Measurements from ENCODE around the gene COBLL1.

The COBLL1 gene

GRCh38 chr2:164816046-164816445, 25.6 kb downstream of the COBLL1 start:
- TF ChIP-seq EZH2 (IDR thresholded peaks at IDR 0.05; ENCODE audit: borderline replicate concordance, low read depth, low read length, severe bottlenecking) (no peak), CTCF (IDR thresholded peaks at IDR 0.05; ENCODE audit: borderline replicate concordance, extremely low read depth, low read length, poor library complexity, severe bottlenecking) (no peak)
- ATAC-seq (ENCODE audit: insufficient read depth, low read depth) = no peak
- no peak overlapping the region for H3K4me3 ChIP-seq (ENCODE audit: low read depth in 1 of 2, low read length in 2 of 2)
- H3K36me3 ChIP-seq (ENCODE audit: insufficient read depth, low read length) = no peaks in the 10 kb centered on the region
- no peak overlapping the region for H3K9ac ChIP-seq (ENCODE audit: low read depth, low read length)
- H3K27me3 ChIP-seq (ENCODE audit: insufficient read depth, low read length, poor library complexity) = no peaks in the 10 kb centered on the region
- no peaks in the 10 kb centered on the region for H4K20me1 ChIP-seq (ENCODE audit: insufficient read depth, low read length)
- H3K79me2 ChIP-seq (ENCODE audit: insufficient read depth, low read length) = no peaks in the 10 kb centered on the region
- no peaks in the 10 kb centered on the region for H3K9me3 ChIP-seq (ENCODE audit: insufficient read depth, low read length, severe bottlenecking)
- no peak overlapping the region for H3K4me2 ChIP-seq (ENCODE audit: insufficient read depth, low read length)
- H3K27ac ChIP-seq (ENCODE audit: low read length) = no peak overlapping the region
- no peak overlapping the region for H2AFZ ChIP-seq (ENCODE audit: low read depth, low read length)
- DNase-seq = no peak
- no peaks in the 10 kb centered on the region for H3K4me1 ChIP-seq (ENCODE audit: insufficient read depth, low read length)

GRCh38 chr2:164815071-164815793, 26.4 kb downstream of the COBLL1 start:
- Histone ChIP-seq H3K36me3 (ENCODE audit: insufficient read depth, low read length) (no peaks in the 10 kb centered on the region), H3K4me1 (ENCODE audit: insufficient read depth, low read length) (no peaks in the 10 kb centered on the region), H3K9ac (ENCODE audit: low read depth, low read length) (no peak overlapping the region), H3K4me2 (ENCODE audit: insufficient read depth, low read length) (no peak overlapping the region), H3K27ac (ENCODE audit: low read length) (no peak overlapping the region), H3K9me3 (ENCODE audit: insufficient read depth, low read length, severe bottlenecking) (no peaks in the 10 kb centered on the region), H4K20me1 (ENCODE audit: insufficient read depth, low read length) (no peaks in the 10 kb centered on the region), H3K27me3 (ENCODE audit: insufficient read depth, low read length, poor library complexity) (no peaks in the 10 kb centered on the region), H2AFZ (ENCODE audit: low read depth, low read length) (no peak overlapping the region), H3K4me3 (ENCODE audit: low read depth in 1 of 2, low read length in 2 of 2) (no peak overlapping the region), H3K79me2 (ENCODE audit: insufficient read depth, low read length) (no peaks in the 10 kb centered on the region)
- DNase-seq = no peak
- ATAC-seq (ENCODE audit: insufficient read depth, low read depth) = no peak
- TF ChIP-seq CTCF (IDR thresholded peaks at IDR 0.05; ENCODE audit: borderline replicate concordance, extremely low read depth, low read length, poor library complexity, severe bottlenecking) = no peak
- TF ChIP-seq EZH2 (IDR thresholded peaks at IDR 0.05; ENCODE audit: borderline replicate concordance, low read depth, low read length, severe bottlenecking) = no peak

GRCh38 chr2:164813535-164813934, 28.1 kb downstream of the COBLL1 start:
- H2AFZ ChIP-seq (ENCODE audit: low read depth, low read length) = no peak overlapping the region
- no peaks in the 10 kb centered on the region for H3K27me3 ChIP-seq (ENCODE audit: insufficient read depth, low read length, poor library complexity)

More at GRCh38 chr2:164813535-164813934, 28.1 kb downstream of the COBLL1 start:
- H3K4me3 ChIP-seq (ENCODE audit: low read depth in 1 of 2, low read length in 2 of 2) = no peak overlapping the region
- H3K9me3 ChIP-seq (ENCODE audit: insufficient read depth, low read length, severe bottlenecking) = no peaks in the 10 kb centered on the region
- no peak overlapping the region for H3K4me2 ChIP-seq (ENCODE audit: insufficient read depth, low read length)
- H3K27ac ChIP-seq (ENCODE audit: low read length) = no peak overlapping the region
- H3K9ac ChIP-seq (ENCODE audit: low read depth, low read length) = no peak overlapping the region
- no peaks in the 10 kb centered on the region for H3K4me1 ChIP-seq (ENCODE audit: insufficient read depth, low read length)
- no peaks in the 10 kb centered on the region for H3K36me3 ChIP-seq (ENCODE audit: insufficient read depth, low read length)
- ATAC-seq (ENCODE audit: insufficient read depth, low read depth) (no peak), DNase-seq (no peak)
- H3K79me2 ChIP-seq (ENCODE audit: insufficient read depth, low read length) = no peaks in the 10 kb centered on the region
- no peaks in the 10 kb centered on the region for H4K20me1 ChIP-seq (ENCODE audit: insufficient read depth, low read length)
- TF ChIP-seq EZH2 (IDR thresholded peaks at IDR 0.05; ENCODE audit: borderline replicate concordance, low read depth, low read length, severe bottlenecking) (no peak), CTCF (IDR thresholded peaks at IDR 0.05; ENCODE audit: borderline replicate concordance, extremely low read depth, low read length, poor library complexity, severe bottlenecking) (no peak)

Data from DND-41 (cell line).